ENCODE measurements around the gene GLDN. TPM values are rescaled to one million over a fixed set of nuclear protein-coding genes. Genes with fewer than 3 reads are reported as not detected.

The GLDN gene
- total RNA-seq, 1 experiment from 2014 or later: 0.77 TPM

- Mint-ChIP-seq H3K9me3 (no peaks in the 10 kb centered on the region), H3K27ac (no peak overlapping the region), H3K4me1 (peaks cover 8% of the 10 kb centered on the region), H3K36me3 (0 out of 2 replicates have a peak, but pooled peaks cover 3% of the 10 kb centered on the region), H3K27me3 (ENCODE audit: low read depth) (no peaks in the 10 kb centered on the region), H3K4me3 (no peak overlapping the region)
- no peak for ATAC-seq
- no peak for TF ChIP-seq IRF2 (CRISPR knock-in tag; IDR thresholded peaks at IDR 0.05; ENCODE audit: borderline replicate concordance, low read depth)
- TF ChIP-seq IRF1 (CRISPR knock-in tag; IDR thresholded peaks at IDR 0.05): no peak
- TF ChIP-seq RORB (CRISPR knock-in tag; IDR thresholded peaks at IDR 0.05): no peak
- no peak for TF ChIP-seq NFATC4 (CRISPR knock-in tag; IDR thresholded peaks at IDR 0.05)
- TF ChIP-seq ZNF232 (CRISPR knock-in tag; IDR thresholded peaks at IDR 0.05): no peak
- no peak for TF ChIP-seq AFF4 (CRISPR knock-in tag; IDR thresholded peaks at IDR 0.05; ENCODE audit: borderline replicate concordance)
- no peak for TF ChIP-seq HMGA2 (CRISPR knock-in tag; IDR thresholded peaks at IDR 0.05)
- TF ChIP-seq E2F4 (CRISPR knock-in tag; IDR thresholded peaks at IDR 0.05; ENCODE audit: borderline replicate concordance, low read depth): no peak
- no peak for TF ChIP-seq RELA (CRISPR knock-in tag; IDR thresholded peaks at IDR 0.05; ENCODE audit: borderline replicate concordance)
- no peak for TF ChIP-seq ARID4B (CRISPR knock-in tag; IDR thresholded peaks at IDR 0.05; ENCODE audit: borderline replicate concordance)
- POLR2A ChIA-PET: no interaction called here
- no peak for DNase-seq (ENCODE audit: low spot score)
- CTCF ChIA-PET: interaction anchor here (1.1 to 2.3 kb wide), 2 partner anchors 47 to 168 kb away, joined by 3 to 7 read pairs; no protein-coding TSS in a partner anchor
These were observed 107.4 kb downstream of the GLDN start for GRCh38 chr15:51448622-51449399.

- 0 out of 2 replicates have a peak, but pooled peaks cover 3% of the 10 kb centered on the region for H3K36me3 Mint-ChIP-seq
- H3K27ac Mint-ChIP-seq: no peak overlapping the region
- H3K27me3 Mint-ChIP-seq (ENCODE audit: low read depth): no peaks in the 10 kb centered on the region
- no peak overlapping the region for H3K4me3 Mint-ChIP-seq
- POLR2A ChIA-PET: no interaction called here
- CTCF ChIA-PET: interaction anchor here (2.3 kb wide), 1 partner anchor 48 kb away, joined by 7 read pairs; no protein-coding TSS in a partner anchor
- DNase-seq (ENCODE audit: low spot score) (no peak), ATAC-seq (no peak)
- no peaks in the 10 kb centered on the region for H3K9me3 Mint-ChIP-seq
- peaks cover 8% of the 10 kb centered on the region for H3K4me1 Mint-ChIP-seq
- TF ChIP-seq SP1 (CRISPR knock-in tag; conservative IDR thresholded peaks at IDR 0.05) (no peak), USF1 (CRISPR knock-in tag; IDR thresholded peaks at IDR 0.05) (no peak), ETV6 (CRISPR knock-in tag; IDR thresholded peaks at IDR 0.05) (no peak), ZNF396 (CRISPR knock-in tag; IDR thresholded peaks at IDR 0.05; ENCODE audit: borderline replicate concordance) (no peak), MAX (CRISPR knock-in tag; IDR thresholded peaks at IDR 0.05) (no peak), ZNF512 (CRISPR knock-in tag; IDR thresholded peaks at IDR 0.05; ENCODE audit: borderline replicate concordance) (no peak), ZNF425 (CRISPR knock-in tag; conservative IDR thresholded peaks at IDR 0.05) (no peak), CREM (CRISPR knock-in tag; IDR thresholded peaks at IDR 0.05) (no peak), NR3C1 (CRISPR knock-in tag; conservative IDR thresholded peaks at IDR 0.05; ENCODE audit: low read depth) (no peak)
These were observed 108.5 kb downstream of the GLDN start for GRCh38 chr15:51450001-51450400.

Data from WTC11 (cell line).